ENCODE data around the gene MCM3.

Gene MCM3

DNA sequence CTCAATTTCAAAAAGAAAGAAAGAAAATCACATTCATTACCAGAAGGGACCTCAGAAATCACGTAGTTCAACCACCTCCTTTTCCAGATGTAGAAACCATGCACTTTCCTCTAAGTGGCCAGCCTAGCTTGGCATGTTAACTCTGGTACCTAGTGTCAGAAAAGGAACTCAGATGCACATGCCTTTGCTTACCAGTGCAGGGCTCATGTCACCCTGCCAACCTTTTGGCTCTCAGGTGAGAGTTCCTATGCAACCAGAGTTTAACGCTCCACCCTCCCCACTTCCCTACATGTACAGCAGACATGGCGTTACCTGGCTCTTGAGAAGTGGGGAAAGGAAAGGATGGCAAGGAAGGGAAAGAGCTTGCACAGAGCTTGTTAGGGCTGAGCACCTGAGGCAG lies 23.9 kb downstream of the MCM3 start:
- TF ChIP-seq, protein P1, sequence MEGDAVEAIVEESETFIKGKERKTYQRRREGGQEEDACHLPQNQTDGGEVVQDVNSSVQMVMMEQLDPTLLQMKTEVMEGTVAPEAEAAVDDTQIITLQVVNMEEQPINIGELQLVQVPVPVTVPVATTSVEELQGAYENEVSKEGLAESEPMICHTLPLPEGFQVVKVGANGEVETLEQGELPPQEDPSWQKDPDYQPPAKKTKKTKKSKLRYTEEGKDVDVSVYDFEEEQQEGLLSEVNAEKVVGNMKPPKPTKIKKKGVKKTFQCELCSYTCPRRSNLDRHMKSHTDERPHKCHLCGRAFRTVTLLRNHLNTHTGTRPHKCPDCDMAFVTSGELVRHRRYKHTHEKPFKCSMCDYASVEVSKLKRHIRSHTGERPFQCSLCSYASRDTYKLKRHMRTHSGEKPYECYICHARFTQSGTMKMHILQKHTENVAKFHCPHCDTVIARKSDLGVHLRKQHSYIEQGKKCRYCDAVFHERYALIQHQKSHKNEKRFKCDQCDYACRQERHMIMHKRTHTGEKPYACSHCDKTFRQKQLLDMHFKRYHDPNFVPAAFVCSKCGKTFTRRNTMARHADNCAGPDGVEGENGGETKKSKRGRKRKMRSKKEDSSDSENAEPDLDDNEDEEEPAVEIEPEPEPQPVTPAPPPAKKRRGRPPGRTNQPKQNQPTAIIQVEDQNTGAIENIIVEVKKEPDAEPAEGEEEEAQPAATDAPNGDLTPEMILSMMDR (conservative IDR thresholded peaks at IDR 0.05; ENCODE audit: low read depth, low read length), result no peak
- H3K4me2 ChIP-seq, result no peak overlapping the region
- H3K36me3 ChIP-seq (ENCODE audit: insufficient read depth), result no peaks in the 10 kb centered on the region

DNA sequence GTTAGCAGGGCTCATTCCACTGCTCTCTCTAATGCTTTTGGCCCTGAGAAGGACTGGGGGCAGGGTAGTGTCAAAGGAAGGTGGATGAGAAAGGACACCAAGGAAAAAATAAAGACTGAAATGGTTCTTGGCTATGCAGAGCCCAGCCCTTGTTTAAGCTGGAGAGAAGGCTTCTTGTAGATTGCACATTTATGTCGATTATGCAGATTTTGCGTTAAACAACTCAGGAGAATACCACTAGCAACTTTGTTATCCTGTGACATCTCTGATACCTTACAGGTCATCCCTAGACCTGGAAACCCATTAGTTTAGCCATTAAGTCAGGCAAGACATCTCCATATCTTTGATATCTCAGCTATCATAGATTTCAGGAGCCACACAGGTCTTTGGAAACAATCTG lies 29.1 kb downstream of the MCM3 start:
- Histone ChIP-seq H3K27ac (no peak overlapping the region), H3K4me3 (IDR thresholded peaks at IDR 0.05; ENCODE audit: insufficient read depth, low read depth, low read length) (no peak overlapping the region), H4K20me1 (ENCODE audit: insufficient read depth) (no peaks in the 10 kb centered on the region), H3K9ac (no peak overlapping the region), H3K79me2 (ENCODE audit: insufficient read depth, low read depth) (no peaks in the 10 kb centered on the region), H3K4me1 (ENCODE audit: low read depth, poor library complexity, severe bottlenecking) (peaks cover 22% of the 10 kb centered on the region), H3K36me3 (ENCODE audit: insufficient read depth) (no peaks in the 10 kb centered on the region), H3K4me2 (no peak overlapping the region), H3K27me3 (ENCODE audit: insufficient read depth, low read depth) (no peaks in the 10 kb centered on the region), H2AFZ (ENCODE audit: low read depth) (no peak overlapping the region)
- TF ChIP-seq, protein P1 (conservative IDR thresholded peaks at IDR 0.05; ENCODE audit: low read depth, low read length), result no peak

More for the DNA sequence above, 23.9 kb downstream of the MCM3 start:
- H3K27ac ChIP-seq, result no peak overlapping the region
- H3K79me2 ChIP-seq (ENCODE audit: insufficient read depth, low read depth), result no peaks in the 10 kb centered on the region
- no peak overlapping the region for H3K4me3 ChIP-seq (IDR thresholded peaks at IDR 0.05; ENCODE audit: insufficient read depth, low read depth, low read length)
- no peak overlapping the region for H2AFZ ChIP-seq (ENCODE audit: low read depth)
- H4K20me1 ChIP-seq (ENCODE audit: insufficient read depth), result no peaks in the 10 kb centered on the region
- H3K9ac ChIP-seq, result no peak overlapping the region
- peaks cover 5% of the 10 kb centered on the region for H3K4me1 ChIP-seq (ENCODE audit: low read depth, poor library complexity, severe bottlenecking)
- no peaks in the 10 kb centered on the region for H3K27me3 ChIP-seq (ENCODE audit: insufficient read depth, low read depth)

DNA sequence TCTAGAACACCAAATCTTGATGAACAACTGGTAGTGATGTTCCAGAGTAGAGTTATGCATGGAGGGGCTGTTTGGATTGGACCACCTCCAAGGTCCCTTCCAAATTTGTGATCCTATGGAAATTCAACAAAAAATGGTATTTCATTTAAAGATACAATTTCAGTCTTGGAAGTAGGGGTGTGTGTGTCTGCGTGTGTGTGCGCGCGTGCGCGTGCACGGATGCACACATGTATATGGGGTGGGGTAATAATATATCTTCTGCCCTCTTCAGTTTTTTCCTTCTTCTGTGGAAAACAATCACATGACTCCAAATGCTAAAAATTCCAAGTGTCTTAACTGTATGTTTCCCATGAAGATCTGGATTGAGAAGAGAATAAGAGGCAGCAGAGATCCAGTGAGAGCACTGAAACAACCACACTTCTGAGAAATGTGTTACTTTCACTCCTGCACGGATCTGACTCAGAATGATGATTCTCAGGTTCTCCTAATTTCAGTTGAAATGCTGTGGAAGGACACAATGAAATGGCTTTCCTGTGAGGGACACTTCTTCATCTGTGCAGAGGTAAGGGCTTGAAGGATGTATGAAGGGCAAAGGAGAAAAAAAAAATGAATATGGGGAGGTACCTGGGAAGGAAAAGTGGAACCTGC lies 29.7 kb downstream of the MCM3 start:
- TF ChIP-seq, protein P1 (conservative IDR thresholded peaks at IDR 0.05; ENCODE audit: low read depth, low read length), result no peak
- H3K4me1 ChIP-seq (ENCODE audit: low read depth, poor library complexity, severe bottlenecking), result peaks cover 22% of the 10 kb centered on the region
- H3K36me3 ChIP-seq (ENCODE audit: insufficient read depth), result no peaks in the 10 kb centered on the region
- H3K4me2 ChIP-seq, result no peak overlapping the region
- no peaks in the 10 kb centered on the region for H3K27me3 ChIP-seq (ENCODE audit: insufficient read depth, low read depth)
- H3K4me3 ChIP-seq (IDR thresholded peaks at IDR 0.05; ENCODE audit: insufficient read depth, low read depth, low read length), result no peak overlapping the region
- no peaks in the 10 kb centered on the region for H4K20me1 ChIP-seq (ENCODE audit: insufficient read depth)
- no peak overlapping the region for H3K27ac ChIP-seq
- no peak overlapping the region for H3K9ac ChIP-seq
- H2AFZ ChIP-seq (ENCODE audit: low read depth), result no peak overlapping the region
- no peaks in the 10 kb centered on the region for H3K79me2 ChIP-seq (ENCODE audit: insufficient read depth, low read depth)

DNA sequence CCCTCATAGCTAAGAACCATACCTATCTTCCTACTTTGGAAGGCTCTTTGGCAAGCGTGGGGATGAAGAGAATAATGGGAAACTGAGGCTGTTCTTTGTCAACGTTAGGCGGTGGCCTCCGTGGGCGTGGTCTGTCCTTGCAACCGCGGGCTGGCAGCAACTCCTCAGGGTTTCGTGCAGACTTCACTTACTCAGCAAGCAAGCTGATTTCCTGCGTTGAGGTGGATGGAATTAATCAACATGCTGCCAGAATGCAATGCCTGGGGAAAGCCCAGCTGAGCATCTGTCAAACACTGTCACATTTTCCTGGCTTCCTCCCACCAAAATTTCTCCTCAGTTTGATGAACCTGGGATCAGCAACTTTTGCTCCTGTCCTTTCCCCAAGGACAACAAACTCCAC lies 31.0 kb downstream of the MCM3 start:
- Histone ChIP-seq H4K20me1 (ENCODE audit: insufficient read depth) (no peaks in the 10 kb centered on the region), H3K36me3 (ENCODE audit: insufficient read depth) (no peaks in the 10 kb centered on the region), H2AFZ (ENCODE audit: low read depth) (no peak overlapping the region), H3K27me3 (ENCODE audit: insufficient read depth, low read depth) (no peaks in the 10 kb centered on the region), H3K4me1 (ENCODE audit: low read depth, poor library complexity, severe bottlenecking) (peaks cover 22% of the 10 kb centered on the region), H3K79me2 (ENCODE audit: insufficient read depth, low read depth) (no peaks in the 10 kb centered on the region), H3K27ac (no peak overlapping the region), H3K9ac (no peak overlapping the region), H3K4me3 (IDR thresholded peaks at IDR 0.05; ENCODE audit: insufficient read depth, low read depth, low read length) (no peak overlapping the region), H3K4me2 (peak overlapping the region; percentile 44)
- TF ChIP-seq, protein P1 (conservative IDR thresholded peaks at IDR 0.05; ENCODE audit: low read depth, low read length), result no peak

Data from KMS-11 (cell line).